Suprapubic skin (tissue), 3 donors: Measurements from ENCODE around the gene TLR7.

Source experiments
- EP300 ChIP-seq: sonication (generic); formaldehyde crosslinking; IDR thresholded peaks from one replicate; pipeline ENCODE4 v1.6.1; 2017; ENCODE audit warnings: antibody characterized with exemption
- TF ChIP-seq, protein P1 (sequence below), 2 donors: fragments of 200-600 bp in 1 of 2; fragments of 450-650 bp in 1 of 2; sonication (generic) in 1 of 2; IDR thresholded peaks; one replicate each; pipeline ENCODE4 v1.5.1; 2016 to 2019; ENCODE audit warnings: antibody characterized with exemption in 2 of 2, mild to moderate bottlenecking in 1 of 2, moderate library complexity in 1 of 2

DNA sequence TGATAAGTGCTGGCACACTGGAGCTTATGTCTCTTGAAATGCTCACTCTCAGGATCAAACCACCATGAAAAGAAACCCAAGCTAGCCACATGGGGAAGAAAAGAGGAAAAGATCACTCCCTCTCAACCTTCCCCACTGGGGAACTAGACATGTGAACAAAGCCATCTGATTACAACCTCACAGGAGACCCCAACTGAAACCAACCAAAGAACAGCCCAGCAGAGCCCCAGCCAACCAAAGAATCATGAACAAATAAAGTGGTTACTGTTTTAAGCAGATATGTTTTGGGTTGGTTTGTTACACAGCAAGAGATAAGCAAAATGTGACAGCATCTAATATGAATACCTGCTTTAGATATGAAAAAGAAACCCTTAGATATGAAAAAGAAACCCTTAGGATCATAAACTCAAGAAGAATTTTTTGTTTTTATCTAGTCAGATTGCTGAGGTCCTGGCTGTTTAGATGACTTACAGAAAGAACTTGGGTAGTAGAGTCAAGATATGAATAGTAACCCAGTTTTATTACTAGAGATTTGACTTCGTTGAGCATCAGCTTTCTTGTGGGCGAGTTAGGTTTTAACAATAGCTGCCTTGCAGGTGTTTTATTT lies 23.7 kb upstream of the TLR7 start:
- TF ChIP-seq, protein P1, sequence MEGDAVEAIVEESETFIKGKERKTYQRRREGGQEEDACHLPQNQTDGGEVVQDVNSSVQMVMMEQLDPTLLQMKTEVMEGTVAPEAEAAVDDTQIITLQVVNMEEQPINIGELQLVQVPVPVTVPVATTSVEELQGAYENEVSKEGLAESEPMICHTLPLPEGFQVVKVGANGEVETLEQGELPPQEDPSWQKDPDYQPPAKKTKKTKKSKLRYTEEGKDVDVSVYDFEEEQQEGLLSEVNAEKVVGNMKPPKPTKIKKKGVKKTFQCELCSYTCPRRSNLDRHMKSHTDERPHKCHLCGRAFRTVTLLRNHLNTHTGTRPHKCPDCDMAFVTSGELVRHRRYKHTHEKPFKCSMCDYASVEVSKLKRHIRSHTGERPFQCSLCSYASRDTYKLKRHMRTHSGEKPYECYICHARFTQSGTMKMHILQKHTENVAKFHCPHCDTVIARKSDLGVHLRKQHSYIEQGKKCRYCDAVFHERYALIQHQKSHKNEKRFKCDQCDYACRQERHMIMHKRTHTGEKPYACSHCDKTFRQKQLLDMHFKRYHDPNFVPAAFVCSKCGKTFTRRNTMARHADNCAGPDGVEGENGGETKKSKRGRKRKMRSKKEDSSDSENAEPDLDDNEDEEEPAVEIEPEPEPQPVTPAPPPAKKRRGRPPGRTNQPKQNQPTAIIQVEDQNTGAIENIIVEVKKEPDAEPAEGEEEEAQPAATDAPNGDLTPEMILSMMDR (IDR thresholded peaks at IDR 0.05), result no peak
- no peak for TF ChIP-seq EP300
